Cardiac fibroblast (primary cell): ENCODE results near the gene FAM76A.
A peak's percentile ranks its signal among the peaks of the same experiment; 100 is the strongest.
"Not testable (repeated sequence)": the region's sequence is repeated elsewhere in the genome, so short reads cannot be mapped to it uniquely, and the experiment has no call there.

Experiments
- DNase-seq, 2 donors: peaks; one replicate each; pipeline versions ENCODE4 v3.0.0 to v3.0.0-alpha.2; 2010; ENCODE audit warnings: low read depth in 2 of 2
- H3K4me3 ChIP-seq, 2 donors: replicated peaks in 1 of 2; 1 replicate in 1 of 2; 2 replicates in 1 of 2; pipeline ENCODE4 v1.5.1; 2011; ENCODE audit warnings: low read depth in 2 of 2, low read length in 2 of 2, mild to moderate bottlenecking in 2 of 2, moderate library complexity in 1 of 2
- CTCF ChIP-seq: IDR thresholded peaks from one replicate; pipeline ENCODE4 v1.5.1; 2011; ENCODE audit warnings: low read depth, mild to moderate bottlenecking, low read length, inconsistent platforms

Gene FAM76A

GRCh38 chr1:27686223-27686990 is 39.4 kb upstream of the FAM76A start:
- no peak overlapping the region for H3K4me3 ChIP-seq
- no peak for TF ChIP-seq CTCF
- no peak for DNase-seq

- DNase-seq, result no peak
- TF ChIP-seq CTCF, result no peak
Measured at GRCh38 chr1:27687906-27688305, 37.9 kb upstream of the FAM76A start.

GRCh38 chr1:27689423-27690173 is 36.2 kb upstream of the FAM76A start:
- TF ChIP-seq CTCF, result no peak
- peak; percentile 59 to 77 for DNase-seq
- H3K4me3 ChIP-seq, result no peak overlapping the region

More at GRCh38 chr1:27687906-27688305, 37.9 kb upstream of the FAM76A start:
- H3K4me3 ChIP-seq, result no peak overlapping the region

GRCh38 chr1:27690183-27690582 is 35.6 kb upstream of the FAM76A start:
- no peak for DNase-seq
- no peak for TF ChIP-seq CTCF
- H3K4me3 ChIP-seq, result no peak overlapping the region

GRCh38 chr1:27696835-27697234 is 28.9 kb upstream of the FAM76A start:
- not testable (repeated sequence) for H3K4me3 ChIP-seq, DNase-seq

GRCh38 chr1:27704958-27705357 is 20.8 kb upstream of the FAM76A start:
- no peak overlapping the region for H3K4me3 ChIP-seq
- DNase-seq, result no peak
- TF ChIP-seq CTCF, result no peak

- no peak for DNase-seq
- TF ChIP-seq CTCF, result no peak
- H3K4me3 ChIP-seq, result no peak overlapping the region
Measured at GRCh38 chr1:27705545-27705944, 20.2 kb upstream of the FAM76A start.
